Activated T-cell treated with anti-CD3 and anti-CD28 coated beads, Interleukin-2, amount 50 U/mL, for 72 hours (primary cell): ENCODE data around the gene BRCA1. TPM values are rescaled to one million over a fixed set of nuclear protein-coding genes. Genes with fewer than 3 reads are reported as not detected.
"Not testable (repeated sequence)": the region's sequence is repeated elsewhere in the genome, so short reads cannot be mapped to it uniquely, and the experiment has no call there.

Experiments used
- ATAC-seq, 2 donors: fragments of 150-1000 bp; cut with Tn5 transposase; replicated peaks in 1 of 2; 2 replicates each; pipeline ENCODE4 v1.10.0; 2021; ENCODE audit warnings: moderate library complexity in 2 of 2, mild to moderate bottlenecking in 1 of 2
- DNase-seq, 2 donors: peaks; one replicate each; pipeline ENCODE4 v3.0.0; 2021 to 2022; ENCODE audit warnings: mixed read lengths in 1 of 2
- H3K27ac Mint-ChIP-seq: one replicate; pipeline ENCODE4 v1.8.0; 2022; ENCODE audit warnings: mild to moderate bottlenecking, moderate library complexity, mixed read lengths
- H3K27me3 Mint-ChIP-seq: one replicate; pipeline ENCODE4 v1.8.0; 2022; ENCODE audit warnings: low read depth, mixed read lengths
- H3K36me3 Mint-ChIP-seq, 2 donors: one replicate each; pipeline ENCODE4 v1.8.0; 2022; ENCODE audit warnings: mixed read lengths in 2 of 2, mild to moderate bottlenecking in 1 of 2; ENCODE audit not compliant: insufficient read depth in 2 of 2
- H3K4me1 Mint-ChIP-seq: one replicate; pipeline ENCODE4 v1.8.0; 2022; ENCODE audit warnings: low read depth, mixed read lengths
- H3K4me3 Mint-ChIP-seq, 2 donors: one replicate each; pipeline ENCODE4 v1.8.0; 2022; ENCODE audit warnings: mild to moderate bottlenecking in 2 of 2, mixed read lengths in 2 of 2, moderate library complexity in 2 of 2
- H3K9me3 Mint-ChIP-seq, 2 donors: one replicate each; pipeline ENCODE4 v1.8.0; 2022; ENCODE audit warnings: mixed read lengths in 2 of 2
- total RNA-seq, 2 donors: library from RNA; stranded (reverse); gene quantifications; one replicate each; pipeline ENCODE4 v1.2.3, GENCODE V29; 2022

Gene BRCA1
- total RNA-seq, 2 donors from 2014 or later, result 111 to 137 TPM

DNA sequence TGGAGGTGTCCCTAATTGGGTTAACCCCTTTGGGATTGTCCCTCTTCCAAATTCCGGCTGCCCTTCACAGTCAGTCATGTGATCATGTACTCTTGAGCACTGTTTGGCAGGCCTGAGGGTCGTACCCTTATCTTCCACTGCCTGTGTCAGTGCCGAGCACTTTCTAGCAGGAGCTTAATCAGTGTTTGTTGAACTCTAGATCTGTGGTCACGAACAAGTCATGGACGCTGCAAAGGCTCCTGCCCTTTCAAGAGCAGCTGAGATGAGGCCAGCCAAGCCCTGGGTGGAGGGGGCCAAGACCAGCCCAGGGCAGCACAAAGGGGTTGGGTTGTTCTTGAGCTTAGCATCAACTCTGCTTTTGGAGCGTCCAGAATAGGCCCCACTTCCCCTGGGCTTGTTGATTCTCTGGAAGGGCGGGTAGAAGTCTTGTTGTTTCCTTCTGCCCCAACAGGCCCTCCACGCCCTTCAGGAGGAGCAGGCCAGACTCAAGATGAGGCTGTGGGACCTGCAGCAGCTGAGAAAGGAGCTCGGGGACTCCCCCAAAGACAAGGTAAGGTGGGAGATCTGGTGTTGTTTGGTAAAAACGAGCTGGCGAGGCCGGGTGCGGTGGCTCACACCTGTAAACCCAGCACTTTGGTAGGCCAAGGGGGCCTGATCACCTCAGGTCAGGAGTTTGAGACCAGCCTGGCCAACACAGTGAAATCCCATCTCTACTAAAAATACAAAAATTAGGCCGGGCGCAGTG lies 113.3 kb downstream of the BRCA1 start:
- DNase-seq (no peak), ATAC-seq (no peak)
- H3K27ac Mint-ChIP-seq, result no peak overlapping the region

DNA sequence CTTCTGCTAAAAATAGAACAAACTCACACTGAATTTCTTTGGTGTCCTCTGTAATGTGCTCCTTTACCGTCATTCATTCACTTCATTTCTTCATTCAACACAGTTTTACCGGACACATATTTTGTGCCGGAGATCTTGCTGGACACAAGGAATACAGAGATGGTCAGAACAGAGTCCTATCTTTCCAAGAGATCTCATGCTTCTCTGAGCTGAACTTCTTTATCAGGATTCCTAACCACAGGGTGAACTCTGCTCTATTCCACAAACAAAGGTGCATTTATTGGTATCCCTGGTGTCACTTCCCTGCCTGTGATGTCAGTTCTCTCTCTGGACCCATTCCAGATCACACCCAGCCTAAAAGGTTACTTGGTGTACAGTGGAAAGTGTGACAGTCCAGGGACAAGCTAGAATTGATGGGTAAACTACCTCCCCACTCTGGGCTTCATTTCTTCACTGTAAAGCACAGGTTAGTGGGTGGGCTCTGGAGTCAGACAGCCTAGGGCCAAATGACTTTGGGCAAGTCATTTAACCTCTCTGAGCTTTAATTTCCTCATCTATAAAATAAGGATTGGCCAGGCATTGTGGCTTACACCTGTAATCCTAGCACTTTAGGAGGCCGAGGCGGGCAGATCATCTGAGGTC lies 114.4 kb downstream of the BRCA1 start:
- ATAC-seq (no peak), DNase-seq (no peak)
- H3K27ac Mint-ChIP-seq, result no peak overlapping the region
- H3K4me1 Mint-ChIP-seq, result peaks cover 43% of the 10 kb centered on the region
- no peaks in the 10 kb centered on the region for H3K27me3 Mint-ChIP-seq
- peaks cover 3 to 5% of the 10 kb centered on the region in 2 donors for H3K36me3 Mint-ChIP-seq
- H3K4me3 Mint-ChIP-seq, result no peak overlapping the region
- no peaks in the 10 kb centered on the region for H3K9me3 Mint-ChIP-seq

More for the DNA sequence above, 113.3 kb downstream of the BRCA1 start:
- H3K4me1 Mint-ChIP-seq, result peaks cover 32% of the 10 kb centered on the region
- peaks cover 0 to 3% of the 10 kb centered on the region in 2 donors for H3K36me3 Mint-ChIP-seq
- no peak overlapping the region for H3K4me3 Mint-ChIP-seq
- no peaks in the 10 kb centered on the region for H3K9me3 Mint-ChIP-seq
- H3K27me3 Mint-ChIP-seq, result no peaks in the 10 kb centered on the region

- ATAC-seq, result peak; percentile 96 to 97
- peaks cover 5 to 6% of the 10 kb centered on the region in 2 donors for H3K36me3 Mint-ChIP-seq
- H3K9me3 Mint-ChIP-seq, result no peaks in the 10 kb centered on the region
- H3K4me1 Mint-ChIP-seq, result peaks cover 58% of the 10 kb centered on the region
- H3K27ac Mint-ChIP-seq, result peak within 1 kb of the TSS; percentile 95
- H3K27me3 Mint-ChIP-seq, result no peaks in the 10 kb centered on the region
- peak within 1 kb of the TSS; percentile 95 to 100 for H3K4me3 Mint-ChIP-seq
- peak; percentile 89 to 91 for DNase-seq
Observed at GRCh38 chr17:43006639-43007551, 118.3 kb downstream of the BRCA1 start, which contains the start of gene IFI35. Gene IFI35 (plus strand): TSS chr17:43006784. CDS start chr17:43006948, 164 bp downstream.

GRCh38 chr17:43003542-43004172 lies 121.5 kb downstream of the BRCA1 start:
- peak overlapping the region; percentile 7 for H3K27ac Mint-ChIP-seq
- peaks cover 69% of the 10 kb centered on the region for H3K4me1 Mint-ChIP-seq
- no peaks in the 10 kb centered on the region for H3K9me3 Mint-ChIP-seq
- DNase-seq (no peak), ATAC-seq (no peak)
- H3K36me3 Mint-ChIP-seq, result peaks cover 11 to 25% of the 10 kb centered on the region in 2 donors
- no peaks in the 10 kb centered on the region for H3K27me3 Mint-ChIP-seq
- no peak overlapping the region for H3K4me3 Mint-ChIP-seq

GRCh38 chr17:43000894-43001293 lies 124.3 kb downstream of the BRCA1 start:
- Mint-ChIP-seq H3K4me1 (peaks cover 52% of the 10 kb centered on the region), H3K36me3 (peaks cover 10 to 25% of the 10 kb centered on the region in 2 donors)
- not testable (repeated sequence) for H3K27ac Mint-ChIP-seq, H3K9me3 Mint-ChIP-seq, H3K4me3 Mint-ChIP-seq, DNase-seq, ATAC-seq, H3K27me3 Mint-ChIP-seq

GRCh38 chr17:42999003-42999525 lies 126.1 kb downstream of the BRCA1 start:
- DNase-seq (no peak), ATAC-seq (no peak)
- peak overlapping the region; percentile 99 for H3K27ac Mint-ChIP-seq
- H3K36me3 Mint-ChIP-seq, result peaks cover 10 to 25% of the 10 kb centered on the region in 2 donors
- H3K9me3 Mint-ChIP-seq, result no peaks in the 10 kb centered on the region
- H3K27me3 Mint-ChIP-seq, result no peaks in the 10 kb centered on the region
- H3K4me1 Mint-ChIP-seq, result peaks cover 57% of the 10 kb centered on the region
- H3K4me3 Mint-ChIP-seq, result peak overlapping the region; percentile 77 to 92

- peaks cover 7 to 25% of the 10 kb centered on the region in 2 donors for H3K36me3 Mint-ChIP-seq
- H3K4me1 Mint-ChIP-seq, result peaks cover 50% of the 10 kb centered on the region
- no peaks in the 10 kb centered on the region for H3K27me3 Mint-ChIP-seq
- H3K9me3 Mint-ChIP-seq, result no peaks in the 10 kb centered on the region
- H3K4me3 Mint-ChIP-seq, result peak within 1 kb of the TSS; percentile 77 to 92
- DNase-seq, result peak; percentile 97
- H3K27ac Mint-ChIP-seq, result peak within 1 kb of the TSS; percentile 99
- peak; percentile 98 to 99 for ATAC-seq
Observed at GRCh38 chr17:42997984-42998938, 126.9 kb downstream of the BRCA1 start, which contains the start of gene RPL27. Gene RPL27 (plus strand): TSS chr17:42998419. CDS start chr17:42998751, 332 bp downstream.

- H3K27ac Mint-ChIP-seq, result peak overlapping the region; percentile 99
- peaks cover 7 to 24% of the 10 kb centered on the region in 2 donors for H3K36me3 Mint-ChIP-seq
- peaks cover 46% of the 10 kb centered on the region for H3K4me1 Mint-ChIP-seq
- H3K9me3 Mint-ChIP-seq, result no peaks in the 10 kb centered on the region
- H3K4me3 Mint-ChIP-seq, result peak overlapping the region; percentile 77 to 92
- H3K27me3 Mint-ChIP-seq, result no peaks in the 10 kb centered on the region
- DNase-seq (no peak), ATAC-seq (no peak)
Observed at GRCh38 chr17:42997390-42997983, 127.7 kb downstream of the BRCA1 start.

Other genes with a start within 250 kb of the BRCA1 start
- gene G6PC1, start 224.6 kb downstream of the BRCA1 start, total RNA-seq, result not detected
- 10 to 100 TPM; 50.7 to 52.2 TPM for gene AARSD1, start 160.9 kb downstream of the BRCA1 start, total RNA-seq
- gene PTGES3L, start 145.3 kb downstream of the BRCA1 start, total RNA-seq, result under 1 TPM; 0.36 to 0.95 TPM
- gene RUNDC1, start 144.8 kb downstream of the BRCA1 start, total RNA-seq, result 10 to 100 TPM in 1 of 2 donors, 1 to 10 TPM in 1; 10.0 to 11.5 TPM
- 1,000 to 10,000 TPM; 1,142 to 1,191 TPM for gene RPL27, start 126.9 kb downstream of the BRCA1 start, total RNA-seq
- gene IFI35, start 118.6 kb downstream of the BRCA1 start, total RNA-seq, result 10 to 100 TPM; 28.3 to 63.3 TPM
- 10 to 100 TPM; 13.2 to 23.2 TPM for gene VAT1, start 103.0 kb downstream of the BRCA1 start, total RNA-seq
- not detected for gene RND2, start 100.1 kb downstream of the BRCA1 start, total RNA-seq
- 10 to 100 TPM; 86.3 to 92.1 TPM for gene NBR1, start 45.9 kb upstream of the BRCA1 start, total RNA-seq
- gene TMEM106A, start 86.5 kb upstream of the BRCA1 start, total RNA-seq, result 10 to 100 TPM; 11.7 to 21.6 TPM
- under 1 TPM in 1 of 2 donors, not detected in 1; 0.74 TPM for gene CCDC200, start 103.3 kb upstream of the BRCA1 start, total RNA-seq
- 1,000 to 10,000 TPM; 4,759 to 5,082 TPM for gene RNU2-1, start 108.6 kb upstream of the BRCA1 start, total RNA-seq